Measurements from ENCODE around the gene ORM1.

The ORM1 gene

GRCh38 chr9:114309096-114309495, 13.8 kb upstream of the ORM1 start:
- Histone ChIP-seq H3K23ac (ENCODE audit: low read depth, low read length, poor library complexity) (no peak overlapping the region), H2BK15ac (ENCODE audit: low read length) (no peak overlapping the region), H4K91ac (ENCODE audit: low read depth, low read length, poor library complexity) (no peak overlapping the region), H3K9ac (ENCODE audit: low read depth, low read length, poor library complexity) (no peak overlapping the region), H3K79me1 (ENCODE audit: low read depth, low read length) (no peaks in the 10 kb centered on the region), H2BK5ac (ENCODE audit: low read length) (no peak overlapping the region), H3K4me3 (ENCODE audit: low read length in 2 of 2) (no peak overlapping the region), H3K4me1 (ENCODE audit: control insufficient read depth in 2 of 2, insufficient read depth in 1 of 2, low read depth in 1 of 2, low read length in 2 of 2) (peaks cover 0 to 4% of the 10 kb centered on the region in 2 donors), H2BK12ac (ENCODE audit: low read length) (no peak overlapping the region), H4K8ac (ENCODE audit: low read depth, low read length) (no peak overlapping the region), H3K9me3 (replicated peaks in 1 of 2; ENCODE audit: control insufficient read depth in 2 of 2, insufficient read depth in 1 of 2, low read depth in 1 of 2, low read length in 2 of 2) (no peaks in the 10 kb centered on the region), H2BK120ac (ENCODE audit: low read depth, low read length) (no peak overlapping the region), H3K14ac (ENCODE audit: low read length) (no peak overlapping the region), H3K18ac (ENCODE audit: low read length) (no peak overlapping the region), H2AFZ (ENCODE audit: low read length) (no peak overlapping the region), H3K27me3 (ENCODE audit: control insufficient read depth in 3 of 3, insufficient read depth in 3 of 3, low read depth in 1 of 3, low read length in 3 of 3) (peaks cover 0 to 2% (median 0%) of the 10 kb centered on the region in 3 experiments), H3K4me2 (ENCODE audit: insufficient read depth, low read length, poor library complexity, severe bottlenecking) (no peak overlapping the region), H3K27ac (replicated peaks; ENCODE audit: low read length) (no peak overlapping the region), H3K36me3 (replicated peaks in 1 of 2; ENCODE audit: control insufficient read depth in 2 of 2, insufficient read depth in 2 of 2, low read length in 2 of 2) (peaks cover 0 to 3% of the 10 kb centered on the region in 2 donors), H3K4ac (ENCODE audit: low read length) (no peak overlapping the region), H2AK5ac (ENCODE audit: low read depth, low read length) (no peak overlapping the region)
- WGBS, 2 donors (ENCODE audit: extremely low coverage in 2 of 2, insufficient read length in 2 of 2, insufficient replicate concordance in 1 of 2), result no CpG with 5 or more reads among the region's 13 CpGs
- no peak for DNase-seq (ENCODE audit: low spot score)

GRCh38 chr9:114310471-114311450, 12.1 kb upstream of the ORM1 start:
- Histone ChIP-seq H3K23ac (ENCODE audit: low read depth, low read length, poor library complexity) (no peak overlapping the region), H2BK12ac (ENCODE audit: low read length) (no peak overlapping the region), H3K4ac (ENCODE audit: low read length) (no peak overlapping the region), H3K4me1 (ENCODE audit: control insufficient read depth in 2 of 2, insufficient read depth in 1 of 2, low read depth in 1 of 2, low read length in 2 of 2) (no peaks in the 10 kb centered on the region), H3K79me1 (ENCODE audit: low read depth, low read length) (no peaks in the 10 kb centered on the region), H3K18ac (ENCODE audit: low read length) (peak overlapping the region; percentile 60), H2BK15ac (ENCODE audit: low read length) (no peak overlapping the region), H3K36me3 (replicated peaks in 1 of 2; ENCODE audit: control insufficient read depth in 2 of 2, insufficient read depth in 2 of 2, low read length in 2 of 2) (peaks cover 0 to 3% of the 10 kb centered on the region in 2 donors), H2AK5ac (ENCODE audit: low read depth, low read length) (no peak overlapping the region), H3K27ac (replicated peaks; ENCODE audit: low read length) (no peak overlapping the region), H3K27me3 (ENCODE audit: control insufficient read depth in 3 of 3, insufficient read depth in 3 of 3, low read depth in 1 of 3, low read length in 3 of 3) (no peaks in the 10 kb centered on the region), H4K8ac (ENCODE audit: low read depth, low read length) (no peak overlapping the region), H3K4me3 (ENCODE audit: low read length in 2 of 2) (no peak overlapping the region), H3K4me2 (ENCODE audit: insufficient read depth, low read length, poor library complexity, severe bottlenecking) (no peak overlapping the region), H4K91ac (ENCODE audit: low read depth, low read length, poor library complexity) (no peak overlapping the region), H2AFZ (ENCODE audit: low read length) (no peak overlapping the region), H2BK120ac (ENCODE audit: low read depth, low read length) (no peak overlapping the region), H3K9me3 (replicated peaks in 1 of 2; ENCODE audit: control insufficient read depth in 2 of 2, insufficient read depth in 1 of 2, low read depth in 1 of 2, low read length in 2 of 2) (peaks cover 0 to 2% of the 10 kb centered on the region in 2 donors), H3K9ac (ENCODE audit: low read depth, low read length, poor library complexity) (no peak overlapping the region), H2BK5ac (ENCODE audit: low read length) (no peak overlapping the region), H3K14ac (ENCODE audit: low read length) (no peak overlapping the region)
- no CpG with 5 or more reads among the region's 22 CpGs for WGBS, 2 donors (ENCODE audit: extremely low coverage in 2 of 2, insufficient read length in 2 of 2, insufficient replicate concordance in 1 of 2)
- DNase-seq (ENCODE audit: low spot score), result no peak

GRCh38 chr9:114311571-114312512, 11.1 kb upstream of the ORM1 start:
- Histone ChIP-seq H3K36me3 (replicated peaks in 1 of 2; ENCODE audit: control insufficient read depth in 2 of 2, insufficient read depth in 2 of 2, low read length in 2 of 2) (peaks cover 0 to 3% of the 10 kb centered on the region in 2 donors), H3K14ac (ENCODE audit: low read length) (no peak overlapping the region), H2AFZ (ENCODE audit: low read length) (no peak overlapping the region), H3K9me3 (replicated peaks in 1 of 2; ENCODE audit: control insufficient read depth in 2 of 2, insufficient read depth in 1 of 2, low read depth in 1 of 2, low read length in 2 of 2) (peaks cover 0 to 2% of the 10 kb centered on the region in 2 donors), H3K18ac (ENCODE audit: low read length) (no peak overlapping the region), H3K4me3 (ENCODE audit: low read length in 2 of 2) (no peak overlapping the region), H3K27ac (replicated peaks; ENCODE audit: low read length) (no peak overlapping the region), H2BK12ac (ENCODE audit: low read length) (no peak overlapping the region), H2BK15ac (ENCODE audit: low read length) (no peak overlapping the region), H2BK5ac (ENCODE audit: low read length) (no peak overlapping the region), H3K79me1 (ENCODE audit: low read depth, low read length) (no peaks in the 10 kb centered on the region), H3K4ac (ENCODE audit: low read length) (no peak overlapping the region), H3K4me2 (ENCODE audit: insufficient read depth, low read length, poor library complexity, severe bottlenecking) (no peak overlapping the region), H2AK5ac (ENCODE audit: low read depth, low read length) (no peak overlapping the region), H4K8ac (ENCODE audit: low read depth, low read length) (no peak overlapping the region), H2BK120ac (ENCODE audit: low read depth, low read length) (no peak overlapping the region), H4K91ac (ENCODE audit: low read depth, low read length, poor library complexity) (no peak overlapping the region), H3K27me3 (ENCODE audit: control insufficient read depth in 3 of 3, insufficient read depth in 3 of 3, low read depth in 1 of 3, low read length in 3 of 3) (no peaks in the 10 kb centered on the region), H3K9ac (ENCODE audit: low read depth, low read length, poor library complexity) (no peak overlapping the region), H3K4me1 (ENCODE audit: control insufficient read depth in 2 of 2, insufficient read depth in 1 of 2, low read depth in 1 of 2, low read length in 2 of 2) (peaks cover 0 to 2% of the 10 kb centered on the region in 2 donors), H3K23ac (ENCODE audit: low read depth, low read length, poor library complexity) (no peak overlapping the region)
- DNase-seq (ENCODE audit: low spot score), result no peak
- no CpG with 5 or more reads among the region's 28 CpGs for WGBS, 2 donors (ENCODE audit: extremely low coverage in 2 of 2, insufficient read length in 2 of 2, insufficient replicate concordance in 1 of 2)
